ENCODE results near the gene GMCL2. TPM values are rescaled to one million over a fixed set of nuclear protein-coding genes. Genes with fewer than 3 reads are reported as not detected.

GMCL2 gene
- total and polyA plus RNA-seq, 9 of the 15 experiments (the other 6 are each of a cell fraction or from before 2014, with no cell fraction given) = 0.04 TPM; not detected in 8

DNA sequence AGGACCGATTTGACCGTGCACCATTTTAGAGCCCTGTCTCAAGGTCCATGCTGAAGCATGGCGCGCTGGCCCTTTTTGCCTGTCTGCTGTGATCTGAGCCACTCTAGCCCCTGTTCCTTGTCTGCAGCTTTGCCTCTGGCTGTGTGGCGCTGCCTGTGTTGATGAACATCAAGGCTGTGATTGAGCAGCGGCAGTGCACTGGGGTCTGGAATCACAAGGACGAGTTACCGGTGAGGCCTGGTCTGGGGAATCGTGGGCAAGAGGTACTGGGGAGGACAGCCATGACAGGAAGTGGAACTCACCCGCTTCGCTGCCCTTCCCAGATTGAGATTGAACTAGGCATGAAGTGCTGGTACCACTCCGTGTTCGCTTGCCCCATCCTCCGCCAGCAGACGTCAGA is 39.8 kb downstream of the GMCL2 start:
- Histone ChIP-seq H3K79me2 (ENCODE audit: control insufficient read depth, insufficient read depth, low read length) (peaks cover 11% of the 10 kb centered on the region), H3K9ac (ENCODE audit: insufficient read depth in 1 of 2, low read depth in 2 of 2, low read length in 2 of 2) (peak overlapping the region in 1 of 2 experiments; percentile 6; a peak in 1 of 4 replicates), H3K27me3 (ENCODE audit: control insufficient read depth in 2 of 2, insufficient read depth in 2 of 2, low read length in 2 of 2) (no peaks in the 10 kb centered on the region), H3K9me3 (replicated peaks; ENCODE audit: control insufficient read depth, insufficient read depth, low read depth, low read length) (no peaks in the 10 kb centered on the region), H4K20me1 (replicated peaks; ENCODE audit: control insufficient read depth, insufficient read depth, low read length) (peaks cover 22% of the 10 kb centered on the region), H2AFZ (ENCODE audit: low read depth, low read length) (no peak overlapping the region), H3K36me3 (ENCODE audit: control insufficient read depth, insufficient read depth, low read length) (peaks cover 92% of the 10 kb centered on the region), H3K4me1 (replicated peaks in 1 of 2; ENCODE audit: control insufficient read depth in 2 of 2, insufficient read depth in 2 of 2, low read length in 2 of 2) (peaks cover 4 to 15% of the 10 kb centered on the region in 2 experiments; a peak in 4 of 5 replicates), H3K27ac (ENCODE audit: extremely low read depth, low read depth, low read length) (no peak overlapping the region), H3K4me3 (no peak overlapping the region), H3K4me2 (ENCODE audit: insufficient read depth, low read length) (no peak overlapping the region), H3K9me1 (ENCODE audit: control insufficient read depth, insufficient read depth, low read length) (no peaks in the 10 kb centered on the region)
- intact Hi-C loops (cut with micrococcal nuclease) (no loop called here), in situ Hi-C loops (cut with MboI) (no loop called here)
- ATAC-seq (no peak), FAIRE-seq (no peak), DNase-seq (ENCODE audit: extremely low read depth in 1 of 4, low spot score in 3 of 4) (no peak)
- ChIA-PET CTCF (ENCODE audit: low intra/inter-chr PET ratio) (interaction anchor here (3.3 kb wide), 1 partner anchor 72 kb away, joined by 33 read pairs; no protein-coding TSS in a partner anchor), POLR2A (interaction anchor here (1.5 to 1.6 kb wide), 2 partner anchors 15 to 69 kb away, joined by 5 to 7 read pairs; no protein-coding TSS in a partner anchor)
- TF ChIP-seq THAP7 (CRISPR knock-in tag; IDR thresholded peaks at IDR 0.05) (no peak), POLR2A (conservative IDR thresholded peaks at IDR 0.05) (peak; percentile 3; the same call in 1 of the 2 replicates), SRF (CRISPR knock-in tag; IDR thresholded peaks at IDR 0.05) (no peak), BMI1 (IDR thresholded peaks at IDR 0.05; ENCODE audit: low read length) (no peak), RBFOX2 (IDR thresholded peaks at IDR 0.05; ENCODE audit: low read depth, low read length) (peak; percentile 37; the same call in 1 of the 2 replicates), POLR2G (IDR thresholded peaks at IDR 0.05; ENCODE audit: low read depth, low read length) (peak; percentile 39)
- BruUV-seq (replicated peaks) = no TSS peak
- WGBS (ENCODE audit: insufficient coverage, low coverage, missing lambda C conversion rate) = 87% methylated on average over 14 of the region's 15 CpGs

Data from K562 (cell line).